K562 (cell line): ENCODE data around the gene FILIP1L. TPM values are rescaled to one million over a fixed set of nuclear protein-coding genes. Genes with fewer than 3 reads are reported as not detected.

Experiments
- PHF20 ChIP-seq: fragments of 450-650 bp; IDR thresholded peaks from 2 replicates; pipeline ENCODE4 v1.6.1; 2018; ENCODE audit not compliant: partially characterized antibody
- SAP30 ChIP-seq: fragments of 200-600 bp; sonication (generic); IDR thresholded peaks from 2 replicates; pipeline ENCODE4 v1.6.1; 2012; ENCODE audit warnings: borderline replicate concordance, low read depth, mild to moderate bottlenecking, moderate library complexity, low read length, control low read depth, inconsistent platforms; ENCODE audit not compliant: insufficient read depth, poor library complexity, severe bottlenecking
- TAF7 ChIP-seq: fragments of 450-650 bp; IDR thresholded peaks from 2 replicates; pipeline ENCODE4 v1.6.1; 2016; ENCODE audit warnings: missing genetic modification characterization, missing compliant biosample characterization
- YY1 ChIP-seq, 3 experiments: IDR thresholded peaks; 2 replicates each; pipeline ENCODE4 v1.6.1; 2011; ENCODE audit warnings: low read length in 2 of 3, mild to moderate bottlenecking in 2 of 3, moderate library complexity in 2 of 3, borderline replicate concordance in 1 of 3, control low read depth in 1 of 3, low read depth in 1 of 3; ENCODE audit not compliant: insufficient read depth in 3 of 3, insufficient replicate concordance in 2 of 3, control insufficient read depth in 1 of 3, insufficient read length in 1 of 3; ENCODE audit errors: extremely low read depth in 1 of 3
- polyA plus RNA-seq, 8 experiments: library from polyadenylated mRNA; depleted of rRNA in 4 of 8; stranded (reverse) in 5 of 8; unstranded in 3 of 8; fragments of >200 nt; fragmentation: Nextera tagmentation in 2 of 8; fragmentation: Illumina TruSeq in 1 of 8; extraction: Ambion mirVana in 2 of 8; extraction: Trizol in 1 of 8; gene quantifications; 2 replicates each; pipeline versions ENCODE4 v1.2.1 to v1.2.3, GENCODE V29; 2011 to 2014; ENCODE audit warnings: inconsistent platforms in 1 of 8, missing spikeins in 1 of 8
- total RNA-seq, 7 experiments: library from RNA; depleted of rRNA in 6 of 7; stranded (reverse); fragments of >200 nt in 6 of 7; fragmentation: Illumina TruSeq in 2 of 7; extraction: Trizol in 2 of 7; gene quantifications; 2 replicates each; pipeline versions ENCODE4 v1.2.1 to v1.2.3, GENCODE V29; 2011 to 2021; ENCODE audit warnings: low replicate concordance in 1 of 7
- TF ChIP-seq, protein P1 (sequence below): fragments of 250-450 bp; sonication (Bioruptor Pico); IDR thresholded peaks from 2 replicates; pipeline ENCODE4 v1.4.0; 2020; ENCODE audit warnings: borderline replicate concordance
- TF ChIP-seq, protein P2 (sequence below): fragments of 250-450 bp; sonication (Bioruptor Pico); IDR thresholded peaks from 2 replicates; pipeline ENCODE4 v1.4.0; 2020
- TF ChIP-seq, protein P3 (sequence below), 2 experiments: IDR thresholded peaks; 2 replicates each; pipeline ENCODE4 v1.6.1; 2012; ENCODE audit warnings: improper control_type of control experiment in 2 of 2, low read depth in 2 of 2, low read length in 2 of 2, borderline replicate concordance in 1 of 2

FILIP1L gene
- total and polyA plus RNA-seq, 9 of the 15 experiments (the other 6 are each of a cell fraction or from before 2014, with no cell fraction given), result 0.50 to 2.1 (median 1.1) TPM

DNA sequence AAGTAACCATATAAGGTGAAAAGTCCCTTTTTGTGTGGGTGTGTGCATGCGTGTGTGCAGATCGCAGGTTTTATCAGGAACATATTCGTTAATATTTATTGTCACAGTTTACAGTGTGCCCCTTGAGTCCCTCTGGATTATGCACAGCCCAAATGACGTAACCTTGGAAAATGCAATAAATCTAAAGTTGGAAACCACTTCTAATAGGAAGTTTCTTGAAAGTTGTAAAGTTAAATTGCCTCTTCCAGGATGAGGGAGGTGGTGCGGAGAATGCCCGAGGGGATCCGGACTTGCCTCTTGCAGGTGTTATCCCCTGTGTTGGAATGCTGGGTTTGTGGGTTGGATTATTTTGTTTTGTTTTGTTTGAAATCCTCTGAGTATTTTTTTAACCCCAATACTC is 153.4 kb downstream of the FILIP1L start (continued):
- TF ChIP-seq, protein P1, sequence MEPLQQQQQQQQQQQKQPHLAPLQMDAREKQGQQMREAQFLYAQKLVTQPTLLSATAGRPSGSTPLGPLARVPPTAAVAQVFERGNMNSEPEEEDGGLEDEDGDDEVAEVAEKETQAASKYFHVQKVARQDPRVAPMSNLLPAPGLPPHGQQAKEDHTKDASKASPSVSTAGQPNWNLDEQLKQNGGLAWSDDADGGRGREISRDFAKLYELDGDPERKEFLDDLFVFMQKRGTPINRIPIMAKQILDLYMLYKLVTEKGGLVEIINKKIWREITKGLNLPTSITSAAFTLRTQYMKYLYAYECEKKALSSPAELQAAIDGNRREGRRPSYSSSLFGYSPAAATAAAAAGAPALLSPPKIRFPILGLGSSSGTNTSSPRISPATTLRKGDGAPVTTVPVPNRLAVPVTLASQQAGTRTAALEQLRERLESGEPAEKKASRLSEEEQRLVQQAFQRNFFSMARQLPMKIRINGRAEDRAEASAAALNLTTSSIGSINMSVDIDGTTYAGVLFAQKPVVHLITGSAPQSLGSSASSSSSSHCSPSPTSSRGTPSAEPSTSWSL (CRISPR knock-in tag), result no peak
- TF ChIP-seq, protein P2, sequence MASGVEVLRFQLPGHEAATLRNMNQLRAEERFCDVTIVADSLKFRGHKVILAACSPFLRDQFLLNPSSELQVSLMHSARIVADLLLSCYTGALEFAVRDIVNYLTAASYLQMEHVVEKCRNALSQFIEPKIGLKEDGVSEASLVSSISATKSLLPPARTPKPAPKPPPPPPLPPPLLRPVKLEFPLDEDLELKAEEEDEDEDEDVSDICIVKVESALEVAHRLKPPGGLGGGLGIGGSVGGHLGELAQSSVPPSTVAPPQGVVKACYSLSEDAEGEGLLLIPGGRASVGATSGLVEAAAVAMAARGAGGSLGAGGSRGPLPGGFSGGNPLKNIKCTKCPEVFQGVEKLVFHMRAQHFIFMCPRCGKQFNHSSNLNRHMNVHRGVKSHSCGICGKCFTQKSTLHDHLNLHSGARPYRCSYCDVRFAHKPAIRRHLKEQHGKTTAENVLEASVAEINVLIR (CRISPR knock-in tag), result no peak
- TF ChIP-seq TAF7 (tag) (no peak), PHF20 (no peak), YY1 (IDR thresholded peaks at IDR 0.05; ENCODE audit: borderline replicate concordance in 1 of 3, control insufficient read depth in 1 of 3, extremely low read depth in 1 of 3, insufficient read depth in 3 of 3, insufficient read length in 1 of 3, insufficient replicate concordance in 2 of 3, low read depth in 1 of 3, low read length in 2 of 3) (no peak), SAP30 (no peak)
- TF ChIP-seq, protein P3, sequence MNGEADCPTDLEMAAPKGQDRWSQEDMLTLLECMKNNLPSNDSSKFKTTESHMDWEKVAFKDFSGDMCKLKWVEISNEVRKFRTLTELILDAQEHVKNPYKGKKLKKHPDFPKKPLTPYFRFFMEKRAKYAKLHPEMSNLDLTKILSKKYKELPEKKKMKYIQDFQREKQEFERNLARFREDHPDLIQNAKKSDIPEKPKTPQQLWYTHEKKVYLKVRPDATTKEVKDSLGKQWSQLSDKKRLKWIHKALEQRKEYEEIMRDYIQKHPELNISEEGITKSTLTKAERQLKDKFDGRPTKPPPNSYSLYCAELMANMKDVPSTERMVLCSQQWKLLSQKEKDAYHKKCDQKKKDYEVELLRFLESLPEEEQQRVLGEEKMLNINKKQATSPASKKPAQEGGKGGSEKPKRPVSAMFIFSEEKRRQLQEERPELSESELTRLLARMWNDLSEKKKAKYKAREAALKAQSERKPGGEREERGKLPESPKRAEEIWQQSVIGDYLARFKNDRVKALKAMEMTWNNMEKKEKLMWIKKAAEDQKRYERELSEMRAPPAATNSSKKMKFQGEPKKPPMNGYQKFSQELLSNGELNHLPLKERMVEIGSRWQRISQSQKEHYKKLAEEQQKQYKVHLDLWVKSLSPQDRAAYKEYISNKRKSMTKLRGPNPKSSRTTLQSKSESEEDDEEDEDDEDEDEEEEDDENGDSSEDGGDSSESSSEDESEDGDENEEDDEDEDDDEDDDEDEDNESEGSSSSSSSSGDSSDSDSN (IDR thresholded peaks at IDR 0.05; ENCODE audit: borderline replicate concordance in 1 of 2, low read depth in 2 of 2, low read length in 2 of 2), result no peak
